ENCODE measurements around the gene TOMM40. TPM values are rescaled to one million over a fixed set of nuclear protein-coding genes. Genes with fewer than 3 reads are reported as not detected.

TOMM40 gene
- total and polyA plus RNA-seq, 9 donors, result 11.1 to 63.9 (median 39.9) TPM

- Histone ChIP-seq H3K27me3 (no peaks in the 10 kb centered on the region), H3K9me3 (no peaks in the 10 kb centered on the region), H3K4me1 (ENCODE audit: insufficient read depth) (peaks cover 14% of the 10 kb centered on the region), H3K4me3 (no peak overlapping the region), H3K27ac (peak overlapping the region in 1 of 2 donors; percentile 5), H3K36me3 (no peaks in the 10 kb centered on the region)
- DNase-seq, result no peak
- WGBS, 3 donors, result 24 to 34% (median 27%) methylated on average over 5 of the region's 5 CpGs
- intact Hi-C loops (cut with DNase I), result no loop called here
- TF ChIP-seq POLR2A (IDR thresholded peaks at IDR 0.05), result no peak
- TF ChIP-seq CTCF (IDR thresholded peaks at IDR 0.05), result no peak
- TF ChIP-seq EP300 (IDR thresholded peaks at IDR 0.05), result no peak
Measured at GRCh38 chr19:44927746-44928145, 36.7 kb downstream of the TOMM40 start.

DNA sequence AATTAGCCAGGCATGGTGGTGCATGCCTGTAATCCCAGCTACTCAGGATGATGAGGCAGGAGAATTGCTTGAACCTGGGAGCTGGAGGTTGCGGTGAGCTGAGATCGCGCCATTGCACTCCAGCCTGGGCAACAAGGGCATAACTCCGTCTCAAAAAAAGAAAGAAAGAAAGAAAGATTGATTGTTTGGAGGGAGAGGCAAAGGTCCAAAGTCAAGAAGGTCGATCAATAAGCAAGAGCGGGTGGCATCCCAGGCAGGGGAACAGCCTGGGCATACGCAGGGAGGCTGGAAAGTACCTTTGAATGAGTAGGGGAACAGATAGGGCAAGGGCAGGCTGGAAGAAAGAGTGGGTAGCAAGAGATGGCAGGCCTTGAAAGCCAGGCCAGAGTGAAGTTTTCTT, 39.0 kb downstream of the TOMM40 start:
- H3K4me1 ChIP-seq (ENCODE audit: insufficient read depth), result peaks cover 9% of the 10 kb centered on the region
- no peaks in the 10 kb centered on the region for H3K27me3 ChIP-seq
- 90 to 91% (median 90%) methylated on average over 7 of the region's 7 CpGs for WGBS, 3 donors
- DNase-seq, result no peak
- no peak overlapping the region for H3K4me3 ChIP-seq
- TF ChIP-seq POLR2A (IDR thresholded peaks at IDR 0.05) (no peak), EP300 (IDR thresholded peaks at IDR 0.05) (no peak), CTCF (IDR thresholded peaks at IDR 0.05) (no peak)
- intact Hi-C loops (cut with DNase I), result no loop called here
- no peaks in the 10 kb centered on the region for H3K36me3 ChIP-seq
- no peak overlapping the region for H3K27ac ChIP-seq
- no peaks in the 10 kb centered on the region for H3K9me3 ChIP-seq

- no peak for DNase-seq
- TF ChIP-seq POLR2A (IDR thresholded peaks at IDR 0.05) (no peak), CTCF (IDR thresholded peaks at IDR 0.05) (no peak), EP300 (IDR thresholded peaks at IDR 0.05) (no peak)
Measured at GRCh38 chr19:44931541-44931940, 40.5 kb downstream of the TOMM40 start.

DNA sequence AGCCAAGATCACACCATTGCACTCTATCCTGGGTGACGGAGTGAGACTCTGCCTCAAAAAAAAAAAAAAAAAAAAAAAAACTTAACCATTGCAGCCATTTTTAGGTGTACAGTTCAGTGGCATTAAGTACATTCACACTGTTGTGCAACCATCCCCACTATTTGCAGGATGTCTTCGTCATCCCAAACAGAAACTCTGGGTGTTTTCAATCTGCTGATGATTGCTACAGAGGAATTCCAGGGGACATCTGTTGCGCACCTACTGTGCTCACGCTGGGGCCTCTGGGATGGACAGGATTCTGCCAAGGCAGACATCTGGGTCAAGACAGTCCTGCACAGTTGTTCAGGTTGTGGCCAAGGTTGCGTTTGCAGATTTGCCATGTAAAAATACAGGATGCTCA, 48.6 kb downstream of the TOMM40 start:
- DNase-seq, result no peak
- Histone ChIP-seq H3K9me3 (no peaks in the 10 kb centered on the region), H3K4me1 (ENCODE audit: insufficient read depth) (peaks cover 4% of the 10 kb centered on the region), H3K27ac (no peak overlapping the region), H3K27me3 (no peaks in the 10 kb centered on the region), H3K36me3 (no peaks in the 10 kb centered on the region), H3K4me3 (no peak overlapping the region)
- TF ChIP-seq CTCF (IDR thresholded peaks at IDR 0.05) (no peak), EP300 (IDR thresholded peaks at IDR 0.05) (no peak), POLR2A (IDR thresholded peaks at IDR 0.05) (no peak)
- intact Hi-C loops (cut with DNase I), result no loop called here
- 71 to 86% (median 76%) methylated on average over 5 of the region's 5 CpGs for WGBS, 3 donors

More at GRCh38 chr19:44931541-44931940, 40.5 kb downstream of the TOMM40 start:
- Histone ChIP-seq H3K9me3 (no peaks in the 10 kb centered on the region), H3K4me1 (ENCODE audit: insufficient read depth) (peaks cover 7% of the 10 kb centered on the region), H3K27ac (no peak overlapping the region), H3K36me3 (no peaks in the 10 kb centered on the region), H3K4me3 (no peak overlapping the region), H3K27me3 (no peaks in the 10 kb centered on the region)
- 88 to 92% (median 90%) methylated on average over 4 of the region's 4 CpGs for WGBS, 3 donors
- intact Hi-C loops (cut with DNase I), result no loop called here
